Smooth muscle cell (in vitro differentiated cells): ENCODE results near the gene ZFHX3. TPM values are rescaled to one million over a fixed set of nuclear protein-coding genes. Genes with fewer than 3 reads are reported as not detected.

ENCODE experiments used
- DNase-seq: peaks from one replicate; lab custom pipeline; 2025; ENCODE audit not compliant: unreplicated experiment; lab: John Stamatoyannopoulos, UW
- H2AFZ ChIP-seq: fragments of 200-600 bp; sonication (generic); 2 replicates; pipeline ENCODE4 v1.6.0; 2016; ENCODE audit warnings: antibody characterized with exemption, low read depth, mild to moderate bottlenecking
- H3F3A ChIP-seq: fragments of 200-600 bp; sonication (generic); 2 replicates; pipeline ENCODE4 v1.6.0; 2017; ENCODE audit warnings: antibody characterized with exemption, low read depth
- H3K27ac ChIP-seq: fragments of 200-600 bp; sonication (generic); 2 replicates; pipeline ENCODE4 v1.5.1; 2016; ENCODE audit warnings: low read depth, mild to moderate bottlenecking
- H3K27me3 ChIP-seq: fragments of 200-600 bp; sonication (generic); 2 replicates; pipeline ENCODE4 v1.6.1; 2016; ENCODE audit warnings: low read depth, mild to moderate bottlenecking
- H3K36me3 ChIP-seq: fragments of 200-600 bp; sonication (generic); 2 replicates; pipeline ENCODE4 v1.5.1; 2016; ENCODE audit warnings: low read depth
- H3K4me1 ChIP-seq: fragments of 200-600 bp; sonication (generic); 2 replicates; pipeline ENCODE4 v1.5.1; 2016; ENCODE audit warnings: low read depth
- H3K4me2 ChIP-seq: fragments of 200-600 bp; sonication (generic); 2 replicates; pipeline ENCODE4 v1.6.0; 2016; ENCODE audit warnings: mild to moderate bottlenecking
- H3K4me3 ChIP-seq: fragments of 200-600 bp; sonication (generic); 2 replicates; pipeline ENCODE4 v1.5.1; 2016; ENCODE audit warnings: mild to moderate bottlenecking
- H3K79me2 ChIP-seq: fragments of 200-600 bp; sonication (generic); 2 replicates; pipeline ENCODE4 v1.6.0; 2016; ENCODE audit warnings: low read depth, mild to moderate bottlenecking
- H3K9ac ChIP-seq: fragments of 200-600 bp; sonication (generic); 2 replicates; pipeline ENCODE4 v1.6.0; 2016; ENCODE audit warnings: low read depth
- H3K9me3 ChIP-seq: fragments of 200-600 bp; sonication (generic); replicated peaks from 2 replicates; pipeline ENCODE4 v1.5.1; 2016; ENCODE audit warnings: low read depth
- H4K20me1 ChIP-seq: fragments of 200-600 bp; sonication (generic); 2 replicates; pipeline ENCODE4 v1.6.0; 2016; ENCODE audit warnings: low read depth
- CTCF ChIP-seq: fragments of 200-600 bp; sonication (generic); IDR thresholded peaks from 2 replicates; pipeline ENCODE4 v1.5.1; 2017; ENCODE audit warnings: borderline replicate concordance, mild to moderate bottlenecking, antibody characterized with exemption; ENCODE audit not compliant: insufficient read depth, poor library complexity, severe bottlenecking
- WGBS: methylation state at CpG from one replicate; pipeline ENCODE4 v1.1.7; 2016; ENCODE audit warnings: low lambda C conversion rate; 5-methylcytosine and 5-hydroxymethylcytosine counted together
- polyA plus RNA-seq: library from polyadenylated mRNA; unstranded; fragments of >200 nt; fragmentation: Nextera tagmentation; extraction: Ambion mirVana; gene quantifications from 2 replicates; pipeline ENCODE4 v1.2.1, GENCODE V29; 2016
- total RNA-seq: library from RNA; depleted of rRNA; stranded (reverse); fragments of >200 nt; gene quantifications from 2 replicates; pipeline ENCODE4 v1.2.3, GENCODE V29; 2014

Gene ZFHX3
- total and polyA plus RNA-seq, 2 experiments from 2014 or later: 3.1 to 9.8 TPM

- H3K27ac ChIP-seq: no peak overlapping the region
These were observed 71.4 kb downstream of the ZFHX3 start for GRCh38 chr16:72976438-72977064.

GRCh38 chr16:72975809-72976437 is 72.0 kb downstream of the ZFHX3 start:
- H3K4me1 ChIP-seq: no peaks in the 10 kb centered on the region
- no peak overlapping the region for H3K4me2 ChIP-seq
- H3K36me3 ChIP-seq: no peaks in the 10 kb centered on the region
- H3K27ac ChIP-seq: no peak overlapping the region
- DNase-seq: no peak
- H3K4me3 ChIP-seq: no peak overlapping the region
- no peak overlapping the region for H3K9ac ChIP-seq
- 95% methylated on average over 5 of the region's 5 CpGs for WGBS
- peaks cover 62% of the 10 kb centered on the region for H3K79me2 ChIP-seq
- H3K9me3 ChIP-seq: no peaks in the 10 kb centered on the region
- H2AFZ ChIP-seq: no peak overlapping the region
- no peaks in the 10 kb centered on the region for H3F3A ChIP-seq
- no peak for TF ChIP-seq CTCF
- H4K20me1 ChIP-seq: peaks cover 66% of the 10 kb centered on the region
- H3K27me3 ChIP-seq: no peaks in the 10 kb centered on the region

More at GRCh38 chr16:72976438-72977064, 71.4 kb downstream of the ZFHX3 start:
- Histone ChIP-seq H3K4me2 (no peak overlapping the region), H3K9ac (no peak overlapping the region), H3K9me3 (no peaks in the 10 kb centered on the region), H3K4me1 (no peaks in the 10 kb centered on the region), H4K20me1 (peaks cover 67% of the 10 kb centered on the region), H2AFZ (no peak overlapping the region), H3K27me3 (no peaks in the 10 kb centered on the region), H3F3A (no peaks in the 10 kb centered on the region), H3K79me2 (peaks cover 68% of the 10 kb centered on the region), H3K4me3 (no peak overlapping the region), H3K36me3 (no peaks in the 10 kb centered on the region)
- 94% methylated on average over 17 of the region's 17 CpGs for WGBS
- no peak for DNase-seq
- TF ChIP-seq CTCF: no peak

GRCh38 chr16:72974142-72974769 is 73.7 kb downstream of the ZFHX3 start:
- Histone ChIP-seq H3K4me1 (no peaks in the 10 kb centered on the region), H3F3A (no peaks in the 10 kb centered on the region), H3K4me3 (no peak overlapping the region), H3K9ac (no peak overlapping the region), H3K4me2 (no peak overlapping the region), H4K20me1 (peaks cover 72% of the 10 kb centered on the region), H3K36me3 (no peaks in the 10 kb centered on the region), H3K9me3 (no peaks in the 10 kb centered on the region), H3K27ac (no peak overlapping the region), H2AFZ (no peak overlapping the region), H3K79me2 (peaks cover 58% of the 10 kb centered on the region), H3K27me3 (no peaks in the 10 kb centered on the region)
- no peak for TF ChIP-seq CTCF
- 96% methylated on average over 13 of the region's 13 CpGs for WGBS
- DNase-seq: no peak
